Measurements from ENCODE around the gene MX2.

DNA sequence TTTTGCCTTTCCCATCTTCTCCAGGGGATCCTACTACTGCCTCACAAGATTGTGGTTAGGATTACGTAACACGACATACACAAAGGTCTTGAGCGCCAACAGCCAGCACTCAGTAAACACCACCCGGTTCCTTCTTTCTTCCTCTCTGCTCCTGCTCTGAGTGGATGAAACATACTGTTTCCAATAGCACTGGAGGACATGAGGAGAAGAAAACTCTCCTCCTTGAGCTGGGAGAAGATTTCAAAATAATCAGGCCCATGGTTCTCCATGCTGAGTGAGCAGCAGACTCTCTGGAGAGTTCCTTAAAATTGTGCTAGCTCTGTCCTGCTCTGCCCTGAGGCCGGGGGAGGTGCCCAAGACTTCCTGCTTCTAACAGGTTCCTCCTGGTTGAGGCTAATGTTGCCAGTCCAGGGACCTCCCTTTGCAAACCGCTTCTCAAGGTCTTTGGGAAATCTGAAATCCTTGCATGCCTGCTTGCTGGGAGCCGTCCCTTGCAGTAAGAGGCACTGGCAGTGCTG is 34.8 kb downstream of the MX2 start:
- TF ChIP-seq TAF1 (IDR thresholded peaks at IDR 0.05; ENCODE audit: low read depth) (no peak), EZH2 (IDR thresholded peaks at IDR 0.05; ENCODE audit: borderline replicate concordance, insufficient read depth, low read length, poor library complexity, severe bottlenecking) (no peak), EP300 (conservative IDR thresholded peaks at IDR 0.05; ENCODE audit: poor library complexity, severe bottlenecking) (no peak), POLR2AphosphoS5 (IDR thresholded peaks at IDR 0.05) (no peak)
- TF ChIP-seq, protein P1, sequence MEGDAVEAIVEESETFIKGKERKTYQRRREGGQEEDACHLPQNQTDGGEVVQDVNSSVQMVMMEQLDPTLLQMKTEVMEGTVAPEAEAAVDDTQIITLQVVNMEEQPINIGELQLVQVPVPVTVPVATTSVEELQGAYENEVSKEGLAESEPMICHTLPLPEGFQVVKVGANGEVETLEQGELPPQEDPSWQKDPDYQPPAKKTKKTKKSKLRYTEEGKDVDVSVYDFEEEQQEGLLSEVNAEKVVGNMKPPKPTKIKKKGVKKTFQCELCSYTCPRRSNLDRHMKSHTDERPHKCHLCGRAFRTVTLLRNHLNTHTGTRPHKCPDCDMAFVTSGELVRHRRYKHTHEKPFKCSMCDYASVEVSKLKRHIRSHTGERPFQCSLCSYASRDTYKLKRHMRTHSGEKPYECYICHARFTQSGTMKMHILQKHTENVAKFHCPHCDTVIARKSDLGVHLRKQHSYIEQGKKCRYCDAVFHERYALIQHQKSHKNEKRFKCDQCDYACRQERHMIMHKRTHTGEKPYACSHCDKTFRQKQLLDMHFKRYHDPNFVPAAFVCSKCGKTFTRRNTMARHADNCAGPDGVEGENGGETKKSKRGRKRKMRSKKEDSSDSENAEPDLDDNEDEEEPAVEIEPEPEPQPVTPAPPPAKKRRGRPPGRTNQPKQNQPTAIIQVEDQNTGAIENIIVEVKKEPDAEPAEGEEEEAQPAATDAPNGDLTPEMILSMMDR (IDR thresholded peaks at IDR 0.05; ENCODE audit: poor library complexity, severe bottlenecking), result no peak
- TF ChIP-seq, protein P2, sequence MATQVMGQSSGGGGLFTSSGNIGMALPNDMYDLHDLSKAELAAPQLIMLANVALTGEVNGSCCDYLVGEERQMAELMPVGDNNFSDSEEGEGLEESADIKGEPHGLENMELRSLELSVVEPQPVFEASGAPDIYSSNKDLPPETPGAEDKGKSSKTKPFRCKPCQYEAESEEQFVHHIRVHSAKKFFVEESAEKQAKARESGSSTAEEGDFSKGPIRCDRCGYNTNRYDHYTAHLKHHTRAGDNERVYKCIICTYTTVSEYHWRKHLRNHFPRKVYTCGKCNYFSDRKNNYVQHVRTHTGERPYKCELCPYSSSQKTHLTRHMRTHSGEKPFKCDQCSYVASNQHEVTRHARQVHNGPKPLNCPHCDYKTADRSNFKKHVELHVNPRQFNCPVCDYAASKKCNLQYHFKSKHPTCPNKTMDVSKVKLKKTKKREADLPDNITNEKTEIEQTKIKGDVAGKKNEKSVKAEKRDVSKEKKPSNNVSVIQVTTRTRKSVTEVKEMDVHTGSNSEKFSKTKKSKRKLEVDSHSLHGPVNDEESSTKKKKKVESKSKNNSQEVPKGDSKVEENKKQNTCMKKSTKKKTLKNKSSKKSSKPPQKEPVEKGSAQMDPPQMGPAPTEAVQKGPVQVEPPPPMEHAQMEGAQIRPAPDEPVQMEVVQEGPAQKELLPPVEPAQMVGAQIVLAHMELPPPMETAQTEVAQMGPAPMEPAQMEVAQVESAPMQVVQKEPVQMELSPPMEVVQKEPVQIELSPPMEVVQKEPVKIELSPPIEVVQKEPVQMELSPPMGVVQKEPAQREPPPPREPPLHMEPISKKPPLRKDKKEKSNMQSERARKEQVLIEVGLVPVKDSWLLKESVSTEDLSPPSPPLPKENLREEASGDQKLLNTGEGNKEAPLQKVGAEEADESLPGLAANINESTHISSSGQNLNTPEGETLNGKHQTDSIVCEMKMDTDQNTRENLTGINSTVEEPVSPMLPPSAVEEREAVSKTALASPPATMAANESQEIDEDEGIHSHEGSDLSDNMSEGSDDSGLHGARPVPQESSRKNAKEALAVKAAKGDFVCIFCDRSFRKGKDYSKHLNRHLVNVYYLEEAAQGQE (IDR thresholded peaks at IDR 0.05; ENCODE audit: borderline replicate concordance), result no peak

Measured in neural cell (in vitro differentiated cells).